GM12872 (cell line): ENCODE data around the gene SLC7A6OS.

Experiments
- CTCF ChIP-seq: IDR thresholded peaks from 3 replicates; pipeline ENCODE4 v1.5.1; 2011; ENCODE audit warnings: low read depth, mild to moderate bottlenecking, low read length, moderate library complexity; ENCODE audit not compliant: insufficient read depth

The SLC7A6OS gene

DNA sequence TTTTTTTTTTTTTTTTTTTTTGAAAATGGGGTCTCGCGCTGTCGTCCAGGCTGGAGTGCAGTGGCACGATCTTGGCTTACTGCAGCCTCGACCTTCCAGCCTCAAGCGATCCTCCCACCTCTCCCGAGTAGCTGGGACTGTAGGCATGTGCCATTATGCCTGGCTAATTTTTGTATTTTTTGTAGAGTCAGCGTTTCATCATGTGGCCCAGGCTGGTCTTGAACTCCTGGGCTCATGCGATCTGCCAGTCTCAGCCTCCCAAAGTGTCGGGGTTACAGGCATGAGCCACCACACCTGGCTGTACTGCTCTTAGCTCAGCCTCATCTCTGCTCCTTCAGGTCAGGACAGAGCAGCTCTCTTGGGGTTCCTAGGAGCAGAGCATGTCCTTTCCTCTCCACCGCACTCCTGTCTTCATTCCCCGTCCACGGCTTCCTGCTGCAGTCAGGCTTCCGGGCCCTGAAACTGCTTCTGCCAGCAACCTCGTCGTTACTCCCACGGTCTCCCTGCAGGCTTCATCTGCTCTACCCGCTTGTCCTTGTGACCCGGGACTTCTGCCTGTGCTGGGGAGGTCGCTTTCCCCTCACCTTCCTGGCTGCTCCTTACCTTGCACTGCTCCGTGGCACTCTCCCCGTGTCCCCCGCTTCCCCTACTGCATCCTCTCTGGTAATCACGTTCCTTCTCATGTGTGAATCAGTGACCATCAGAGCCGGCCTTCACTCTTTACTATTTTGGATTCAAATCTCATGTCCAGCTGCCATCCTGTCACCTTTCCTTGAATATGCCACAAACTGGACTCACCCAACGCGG lies 38.1 kb upstream of the SLC7A6OS start:
- no peak for TF ChIP-seq CTCF

GRCh38 chr16:68347605-68348004 lies 36.9 kb upstream of the SLC7A6OS start:
- no peak for TF ChIP-seq CTCF

GRCh38 chr16:68346892-68347480 lies 36.2 kb upstream of the SLC7A6OS start:
- no peak for TF ChIP-seq CTCF

DNA sequence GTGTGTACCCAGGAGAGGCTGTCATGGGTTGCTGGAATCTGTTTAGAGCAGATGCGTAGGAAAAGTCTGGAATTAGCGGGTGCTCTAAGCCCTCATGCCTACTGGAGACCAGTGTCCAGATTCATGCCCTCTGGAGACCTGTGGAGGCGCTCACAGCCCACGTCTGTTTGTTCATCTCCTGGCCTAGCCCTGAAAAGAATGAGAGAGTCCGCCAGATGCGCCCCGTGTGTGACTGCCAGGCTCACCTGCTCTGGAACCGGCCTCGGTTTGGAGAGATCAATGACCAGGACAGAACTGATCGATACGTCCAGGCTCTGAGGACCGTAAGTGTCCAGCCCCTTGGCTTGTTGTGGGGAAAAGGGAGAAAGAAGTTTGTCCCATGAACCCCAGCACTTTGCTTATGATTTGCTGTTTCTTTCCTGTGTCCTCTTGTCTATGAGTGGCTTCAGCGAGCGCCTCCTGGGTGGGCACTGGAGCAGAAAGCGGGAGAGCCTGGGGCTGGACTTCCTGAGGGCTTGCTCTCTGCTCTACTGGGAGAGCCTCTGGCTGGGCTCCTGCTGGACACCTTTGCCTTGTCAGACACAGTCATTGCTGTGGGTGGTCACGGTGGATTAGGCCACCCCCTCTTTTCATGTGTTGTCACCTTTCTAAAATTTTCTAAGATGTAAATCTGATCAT lies 35.4 kb upstream of the SLC7A6OS start:
- TF ChIP-seq CTCF, result no peak

- TF ChIP-seq CTCF, result no peak
These were observed 34.6 kb upstream of the SLC7A6OS start for GRCh38 chr16:68345351-68345810.

DNA sequence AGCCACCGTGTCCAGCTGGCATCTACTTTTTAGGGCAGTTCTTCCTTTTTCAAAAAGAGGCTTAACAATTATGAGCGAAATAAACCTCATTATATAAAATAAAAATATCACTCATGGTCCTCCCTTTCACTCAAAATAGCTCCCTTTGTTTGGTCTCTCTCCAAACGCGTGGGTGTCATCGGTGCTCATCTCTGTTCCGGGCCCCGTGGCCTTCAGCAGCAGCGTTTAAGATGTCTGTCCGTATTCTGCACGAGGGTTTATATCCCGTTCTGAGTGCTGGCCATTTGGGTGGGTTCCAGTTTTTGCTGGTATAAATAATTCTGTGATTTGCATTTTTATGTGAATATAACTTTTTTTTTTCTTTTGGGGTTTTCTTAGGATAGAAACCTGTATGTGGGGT lies 33.5 kb upstream of the SLC7A6OS start:
- TF ChIP-seq CTCF, result no peak

- no peak for TF ChIP-seq CTCF
These were observed 32.4 kb upstream of the SLC7A6OS start for GRCh38 chr16:68343137-68343536.
